HepG2 (cell line): ENCODE measurements around the gene AGAP1.

ENCODE experiments used
- BRD4 ChIP-seq: sonication (generic); formaldehyde crosslinking; IDR thresholded peaks from 2 replicates; pipeline ENCODE4 v1.4.0; 2020; ENCODE audit warnings: missing genetic modification reagents
- HDAC2 ChIP-seq: sonication (generic); formaldehyde crosslinking; IDR thresholded peaks from 2 replicates; pipeline ENCODE4 v1.4.0; 2020; ENCODE audit warnings: missing genetic modification reagents

GRCh38 chr2:235611349-235611748, 117.5 kb downstream of the AGAP1 start:
- TF ChIP-seq HDAC2 (CRISPR knock-in tag) (no peak), BRD4 (CRISPR knock-in tag) (no peak)
